Thyroid gland (tissue), 4 donors: ENCODE data around the gene RNASEH2A. TPM values are rescaled to one million over a fixed set of nuclear protein-coding genes. Genes with fewer than 3 reads are reported as not detected.

Source experiments
- DNase-seq, 2 donors: peaks; one replicate each; pipeline ENCODE4 v3.0.0-alpha.2; 2019
- H3K27ac ChIP-seq, 3 donors: fragments of 200-600 bp; sonication (generic); 1 replicate in 2 of 3; 2 replicates in 1 of 3; pipeline ENCODE4 v1.5.1; 2016 to 2019; ENCODE audit warnings: mild to moderate bottlenecking in 1 of 3, moderate library complexity in 1 of 3
- H3K27me3 ChIP-seq: fragments of 200-600 bp; sonication (generic); one replicate; pipeline ENCODE4 v1.5.1; 2019
- H3K36me3 ChIP-seq, 2 donors: fragments of 200-600 bp; sonication (generic); one replicate each; pipeline ENCODE4 v1.5.1; 2016 to 2019
- H3K4me1 ChIP-seq, 2 donors: fragments of 200-600 bp; sonication (generic); one replicate each; pipeline ENCODE4 v1.5.1; 2017 to 2019
- H3K4me3 ChIP-seq, 3 donors: fragments of 200-600 bp; sonication (generic); replicated peaks in 1 of 3; 1 replicate in 2 of 3; 2 replicates in 1 of 3; pipeline ENCODE4 v1.5.1; 2016; ENCODE audit warnings: mild to moderate bottlenecking in 1 of 3
- H3K9me3 ChIP-seq: fragments of 200-600 bp; sonication (generic); one replicate; pipeline ENCODE4 v1.5.1; 2017
- CTCF ChIP-seq, 6 experiments: fragments of 200-600 bp in 3 of 6; fragments of 450-650 bp in 3 of 6; sonication (generic) in 3 of 6; IDR thresholded peaks; one replicate each; pipeline ENCODE4 v1.5.1; 2016 to 2019; ENCODE audit warnings: antibody characterized with exemption in 6 of 6, mild to moderate bottlenecking in 2 of 6, inconsistent platforms in 1 of 6, moderate library complexity in 1 of 6
- POLR2A ChIP-seq, 2 donors: fragments of 450-650 bp; IDR thresholded peaks; one replicate each; pipeline ENCODE4 v1.6.1; 2017; ENCODE audit warnings: antibody characterized with exemption in 2 of 2, mild to moderate bottlenecking in 2 of 2, moderate library complexity in 1 of 2
- WGBS, 2 donors: methylation state at CpG; one replicate each; pipeline ENCODE4 v1.1.5; 2017; 5-methylcytosine and 5-hydroxymethylcytosine counted together
- intact Hi-C: fragments of 100-400 bp; cut with DNase I; formaldehyde crosslinking; loops from one replicate; pipeline ENCODE4 v1.15.1; 2023
- total RNA-seq, 4 donors: library from RNA; depleted of rRNA; stranded (reverse); fragments of >200 nt; gene quantifications; one replicate each; pipeline ENCODE4 v1.2.3, GENCODE V29; 2016

The RNASEH2A gene
- total RNA-seq, 4 donors from 2014 or later, result 1.5 to 11.8 (median 5.4) TPM

- intact Hi-C loops, result no loop called here
- DNase-seq, result peak; percentile 98 to 99
- Histone ChIP-seq H3K4me1 (peaks cover 47 to 54% of the 10 kb centered on the region in 2 donors), H3K36me3 (peaks cover 0 to 16% of the 10 kb centered on the region in 2 donors), H3K27me3 (no peaks in the 10 kb centered on the region), H3K27ac (peak overlapping the region; percentile 96 to 99 (median 96)), H3K9me3 (no peaks in the 10 kb centered on the region), H3K4me3 (peak overlapping the region in 2 of 3 donors; percentile 16 to 90)
- WGBS, 2 donors, result 0 to 3% methylated on average over 10 to 26 of the region's 56 CpGs
- TF ChIP-seq CTCF (IDR thresholded peaks at IDR 0.05) (peak in 1 of 6 experiments; percentile 4), POLR2A (IDR thresholded peaks at IDR 0.05) (peak; percentile 79 to 86)
These were observed 16.3 kb upstream of the RNASEH2A start for GRCh38 chr19:12789904-12790619.

- DNase-seq, result peak in 1 of 2 donors; percentile 20
- Histone ChIP-seq H3K9me3 (no peaks in the 10 kb centered on the region), H3K27ac (peak overlapping the region; percentile 96 to 99 (median 96)), H3K4me3 (peak overlapping the region in 2 of 3 donors; percentile 19 to 90), H3K4me1 (peaks cover 42 to 50% of the 10 kb centered on the region in 2 donors), H3K27me3 (no peaks in the 10 kb centered on the region), H3K36me3 (peaks cover 0 to 16% of the 10 kb centered on the region in 2 donors)
- intact Hi-C loops, result no loop called here
- TF ChIP-seq CTCF (IDR thresholded peaks at IDR 0.05), result no peak
- no peak for TF ChIP-seq POLR2A (IDR thresholded peaks at IDR 0.05)
- WGBS, 2 donors, result 4 to 5% methylated on average over 17 to 22 of the region's 22 CpGs
These were observed 15.6 kb upstream of the RNASEH2A start for GRCh38 chr19:12790628-12791344.

- Histone ChIP-seq H3K4me1 (peaks cover 41 to 50% of the 10 kb centered on the region in 2 donors), H3K9me3 (no peaks in the 10 kb centered on the region), H3K27ac (peak within 1 kb of the TSS; percentile 96 to 99 (median 96)), H3K36me3 (peaks cover 0 to 16% of the 10 kb centered on the region in 2 donors), H3K27me3 (no peaks in the 10 kb centered on the region), H3K4me3 (peak within 1 kb of the TSS; percentile 81 to 100 (median 90))
- peak; percentile 97 for DNase-seq
- intact Hi-C loops, result no loop called here
- WGBS, 2 donors, result 0 to 3% methylated on average over 14 to 29 of the region's 73 CpGs
- TF ChIP-seq CTCF (IDR thresholded peaks at IDR 0.05) (no peak), POLR2A (IDR thresholded peaks at IDR 0.05) (peak; percentile 100)
These were observed 14.9 kb upstream of the RNASEH2A start, which contains the start of gene JUNB for GRCh38 chr19:12791345-12792050. TSS of gene JUNB (plus strand) at chr19:12791486. CDS start at chr19:12791772, 286 bp downstream.

GRCh38 chr19:12792051-12792852, 14.1 kb upstream of the RNASEH2A start:
- intact Hi-C loops, result no loop called here
- TF ChIP-seq POLR2A (IDR thresholded peaks at IDR 0.05), result peak in 1 of 2 donors; percentile 77
- TF ChIP-seq CTCF (IDR thresholded peaks at IDR 0.05), result no peak
- H3K9me3 ChIP-seq, result no peaks in the 10 kb centered on the region
- peaks cover 0 to 16% of the 10 kb centered on the region in 2 donors for H3K36me3 ChIP-seq
- H3K4me3 ChIP-seq, result peak overlapping the region; percentile 81 to 100 (median 90)
- peak; percentile 63 to 80 for DNase-seq
- peak overlapping the region; percentile 96 to 99 (median 96) for H3K27ac ChIP-seq
- no peaks in the 10 kb centered on the region for H3K27me3 ChIP-seq
- peaks cover 34 to 43% of the 10 kb centered on the region in 2 donors for H3K4me1 ChIP-seq
- 0% methylated on average over 6 to 10 of the region's 84 CpGs for WGBS, 2 donors
